SK-N-SH (cell line): ENCODE measurements around the gene BOD1.

ENCODE experiments used
- EZH2phosphoT487 ChIP-seq: fragments of 200-600 bp; sonication (generic); IDR thresholded peaks from 2 replicates; pipeline ENCODE4 v1.6.1; 2017; ENCODE audit warnings: low read depth, mixed run types, mild to moderate bottlenecking, antibody characterized with exemption, moderate library complexity, borderline replicate concordance
- FOXM1 ChIP-seq: IDR thresholded peaks from 2 replicates; pipeline ENCODE4 v1.4.0; 2012; ENCODE audit warnings: low read depth, mild to moderate bottlenecking
- MXI1 ChIP-seq: IDR thresholded peaks from 2 replicates; pipeline ENCODE4 v1.6.1; 2012; ENCODE audit warnings: mild to moderate bottlenecking, low read depth, low read length, improper control_type of control experiment
- POLR2AphosphoS5 ChIP-seq: IDR thresholded peaks from 2 replicates; pipeline ENCODE4 v1.6.1; 2012; ENCODE audit warnings: low read depth, low read length
- RAD21 ChIP-seq: IDR thresholded peaks from 2 replicates; pipeline ENCODE4 v1.6.1; 2012; ENCODE audit warnings: mild to moderate bottlenecking, low read length
- SIN3A ChIP-seq: IDR thresholded peaks from 2 replicates; pipeline ENCODE4 v1.6.1; 2012; ENCODE audit warnings: low read depth, mild to moderate bottlenecking, low read length, moderate library complexity, borderline replicate concordance
- TF ChIP-seq, protein P1 (sequence below): fragments of 200-600 bp; sonication (generic); IDR thresholded peaks from 2 replicates; pipeline ENCODE4 v1.6.1; 2017; ENCODE audit warnings: antibody characterized with exemption, mild to moderate bottlenecking, moderate library complexity

GRCh38 chr5:173583346-173583745, 33.1 kb downstream of the BOD1 start:
- TF ChIP-seq, protein P1, sequence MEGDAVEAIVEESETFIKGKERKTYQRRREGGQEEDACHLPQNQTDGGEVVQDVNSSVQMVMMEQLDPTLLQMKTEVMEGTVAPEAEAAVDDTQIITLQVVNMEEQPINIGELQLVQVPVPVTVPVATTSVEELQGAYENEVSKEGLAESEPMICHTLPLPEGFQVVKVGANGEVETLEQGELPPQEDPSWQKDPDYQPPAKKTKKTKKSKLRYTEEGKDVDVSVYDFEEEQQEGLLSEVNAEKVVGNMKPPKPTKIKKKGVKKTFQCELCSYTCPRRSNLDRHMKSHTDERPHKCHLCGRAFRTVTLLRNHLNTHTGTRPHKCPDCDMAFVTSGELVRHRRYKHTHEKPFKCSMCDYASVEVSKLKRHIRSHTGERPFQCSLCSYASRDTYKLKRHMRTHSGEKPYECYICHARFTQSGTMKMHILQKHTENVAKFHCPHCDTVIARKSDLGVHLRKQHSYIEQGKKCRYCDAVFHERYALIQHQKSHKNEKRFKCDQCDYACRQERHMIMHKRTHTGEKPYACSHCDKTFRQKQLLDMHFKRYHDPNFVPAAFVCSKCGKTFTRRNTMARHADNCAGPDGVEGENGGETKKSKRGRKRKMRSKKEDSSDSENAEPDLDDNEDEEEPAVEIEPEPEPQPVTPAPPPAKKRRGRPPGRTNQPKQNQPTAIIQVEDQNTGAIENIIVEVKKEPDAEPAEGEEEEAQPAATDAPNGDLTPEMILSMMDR, result no peak
- no peak for TF ChIP-seq FOXM1
- no peak for TF ChIP-seq RAD21
- no peak for TF ChIP-seq MXI1
- no peak for TF ChIP-seq EZH2phosphoT487
- no peak for TF ChIP-seq POLR2AphosphoS5
- TF ChIP-seq SIN3A, result no peak
